HepG2 (cell line): Measurements from ENCODE around the gene NNMT. TPM values are rescaled to one million over a fixed set of nuclear protein-coding genes. Genes with fewer than 3 reads are reported as not detected.

ENCODE experiments used
- ATAC-seq: fragments of 200-7000 bp; cut with Tn5 transposase; 3 replicates; pipeline ENCODE4 v1.9.1; 2020; ENCODE audit warnings: mild to moderate bottlenecking, moderate library complexity
- BruUV-seq: library from RNA; stranded (reverse); fragments of 400-500 nt; replicated peaks from 2 replicates; lab custom pipeline; 2021; lab: Mats Ljungman, UMichigan
- CTCF ChIA-PET: fragments of 300-600 bp; formaldehyde crosslinking; extraction: SDS; loops from one replicate; lab custom pipeline; 2021; ENCODE audit warnings: low total read pairs, inconsistent platforms, low intra/inter-chr PET ratio; lab: Yijun Ruan, JAX
- POLR2A ChIA-PET: fragments of 350-600 bp; sonication (Branson Sonifier 250); formaldehyde crosslinking; loops from one replicate; lab custom pipeline; 2020; ENCODE audit warnings: antibody characterized with exemption, inconsistent platforms; lab: Yijun Ruan, JAX
- DNase-seq: peaks from one replicate; pipeline ENCODE4 v3.0.0-alpha.2; 2015; ENCODE audit warnings: low spot score
- FAIRE-seq: peaks from 3 replicates; lab custom pipeline; 2011; peaks lifted over from hg19 to GRCh38; lab: Jason Lieb, UNC
- H2AFZ ChIP-seq: one replicate; pipeline ENCODE4 v1.6.1; 2011; ENCODE audit warnings: low read length, inconsistent platforms
- H3K27ac ChIP-seq: fragments of 300-600 bp; 3 replicates; pipeline ENCODE4 v1.8.0; 2011; ENCODE audit warnings: mixed run types, mild to moderate bottlenecking, mixed read lengths, low read length, inconsistent platforms; ENCODE audit not compliant: insufficient read depth; ENCODE audit errors: extremely low read length
- H3K27me3 ChIP-seq, 2 experiments: fragments of 200-600 bp in 1 of 2; 2 replicates in 1 of 2; 3 replicates in 1 of 2; pipeline versions ENCODE4 v1.6.0 to v1.8.0; 2011; ENCODE audit warnings: low read length in 2 of 2, mild to moderate bottlenecking in 2 of 2, moderate library complexity in 2 of 2, inconsistent platforms in 1 of 2; ENCODE audit not compliant: insufficient read depth in 2 of 2, control insufficient read depth in 1 of 2
- H3K36me3 ChIP-seq, 2 experiments: fragments of 200-600 bp in 1 of 2; replicated peaks in 1 of 2; 2 replicates in 1 of 2; 3 replicates in 1 of 2; pipeline versions ENCODE4 v1.5.1 to v1.8.0; 2011; ENCODE audit warnings: low read length in 2 of 2, inconsistent platforms in 1 of 2; ENCODE audit not compliant: insufficient read depth in 2 of 2, control insufficient read depth in 1 of 2
- H3K4me1 ChIP-seq: 2 replicates; pipeline ENCODE4 v1.5.1; 2012; ENCODE audit warnings: low read length, inconsistent platforms; ENCODE audit not compliant: insufficient read depth
- H3K4me2 ChIP-seq: 2 replicates; pipeline ENCODE4 v1.6.0; 2011; ENCODE audit warnings: low read depth, low read length, inconsistent platforms
- H3K4me3 ChIP-seq, 3 experiments: fragments of 200-600 bp in 1 of 3; sonication (generic), shearing (Covaris generic) in 1 of 3; replicated peaks in 1 of 3; 2 replicates each; pipeline ENCODE4 v1.5.1; 2011 to 2016; ENCODE audit warnings: low read length in 3 of 3, inconsistent platforms in 2 of 3, low read depth in 2 of 3, mild to moderate bottlenecking in 2 of 3, control low read depth in 1 of 3, mixed read lengths in 1 of 3; ENCODE audit not compliant: insufficient read depth in 1 of 3
- H3K79me2 ChIP-seq: one replicate; pipeline ENCODE4 v1.6.1; 2011; ENCODE audit warnings: low read length, inconsistent platforms; ENCODE audit not compliant: insufficient read depth
- H3K9ac ChIP-seq: 2 replicates; pipeline ENCODE4 v1.6.0; 2011; ENCODE audit warnings: mild to moderate bottlenecking, low read depth, low read length, inconsistent platforms; ENCODE audit not compliant: insufficient read depth
- H3K9me3 ChIP-seq: 2 replicates; pipeline ENCODE4 v1.5.1; 2012; ENCODE audit warnings: mild to moderate bottlenecking, low read length
- H4K20me1 ChIP-seq: 2 replicates; pipeline ENCODE4 v1.6.0; 2011; ENCODE audit warnings: inconsistent platforms, mild to moderate bottlenecking, low read length, moderate library complexity; ENCODE audit not compliant: insufficient read depth
- PHF20 ChIP-seq: sonication (generic); formaldehyde crosslinking; IDR thresholded peaks from 2 replicates; pipeline ENCODE4 v1.5.0; 2020; ENCODE audit warnings: mild to moderate bottlenecking, missing genetic modification reagents
- POGZ ChIP-seq: sonication (generic); formaldehyde crosslinking; IDR thresholded peaks from 2 replicates; pipeline ENCODE4 v1.4.0; 2020; ENCODE audit warnings: mild to moderate bottlenecking, missing genetic modification reagents
- SKI ChIP-seq: fragments of 450-650 bp; IDR thresholded peaks from one replicate; pipeline ENCODE4 v1.6.1; 2018; ENCODE audit warnings: mild to moderate bottlenecking; ENCODE audit not compliant: partially characterized antibody
- SYNCRIP ChIP-seq: fragments of 200-400 bp; formaldehyde crosslinking; IDR thresholded peaks from 2 replicates; pipeline ENCODE4 v1.6.1; 2018; ENCODE audit warnings: mild to moderate bottlenecking, low read depth, low read length; ENCODE audit not compliant: insufficient read depth
- ZBTB8A ChIP-seq: sonication (generic); formaldehyde crosslinking; IDR thresholded peaks from 2 replicates; pipeline ENCODE4 v1.4.0; 2020; ENCODE audit warnings: mild to moderate bottlenecking, low read depth, missing genetic modification reagents, borderline replicate concordance
- ZFP62 ChIP-seq: sonication (generic); formaldehyde crosslinking; IDR thresholded peaks from 2 replicates; pipeline ENCODE4 v1.4.0; 2020; ENCODE audit warnings: missing genetic modification reagents
- WGBS: methylation state at CpG from one replicate; pipeline ENCODE4 v1.1.6; 2017; ENCODE audit warnings: low lambda C conversion rate; 5-methylcytosine and 5-hydroxymethylcytosine counted together
- in situ Hi-C: cut with HindIII; loops from 2 replicates; pipeline ENCODE4 v1.10.0; 2017; ENCODE audit warnings: low pct_unique_long_range_greater_than_20kb; ENCODE audit not compliant: extremely low pct_ligation_motif_present
- intact Hi-C: fragments of 100-400 bp; cut with micrococcal nuclease; formaldehyde crosslinking; loops from one replicate; pipeline ENCODE4 v1.10.0; 2022; ENCODE audit not compliant: unreplicated experiment
- polyA plus RNA-seq, 8 experiments: library from polyadenylated mRNA; depleted of rRNA in 3 of 8; stranded (reverse) in 7 of 8; unstranded in 1 of 8; fragments of >200 nt; fragmentation: Illumina TruSeq in 4 of 8; extraction: Trizol in 4 of 8; gene quantifications; 2 replicates each; pipeline versions ENCODE4 v1.2.1 to v1.2.3, GENCODE V29; 2011 to 2016; ENCODE audit warnings: low read depth in 4 of 8, missing spikeins in 1 of 8, mixed read lengths in 1 of 8; ENCODE audit not compliant: insufficient read depth in 1 of 8
- total RNA-seq, 5 experiments: library from RNA; depleted of rRNA; stranded (reverse); fragments of >200 nt; fragmentation: Illumina TruSeq; extraction: Trizol; gene quantifications; 2 replicates each; pipeline ENCODE4 v1.2.3, GENCODE V29; 2016; ENCODE audit warnings: low read depth in 1 of 5
- TF ChIP-seq, protein P1 (sequence below): sonication (generic); formaldehyde crosslinking; IDR thresholded peaks from 2 replicates; pipeline ENCODE4 v1.9.0; 2022; ENCODE audit warnings: low read depth, missing genetic modification reagents

Gene NNMT
- total and polyA plus RNA-seq, 2 of the 13 experiments (the other 11 are each of a cell fraction or from before 2014, with no cell fraction given): 0.13 TPM; not detected in 1

DNA sequence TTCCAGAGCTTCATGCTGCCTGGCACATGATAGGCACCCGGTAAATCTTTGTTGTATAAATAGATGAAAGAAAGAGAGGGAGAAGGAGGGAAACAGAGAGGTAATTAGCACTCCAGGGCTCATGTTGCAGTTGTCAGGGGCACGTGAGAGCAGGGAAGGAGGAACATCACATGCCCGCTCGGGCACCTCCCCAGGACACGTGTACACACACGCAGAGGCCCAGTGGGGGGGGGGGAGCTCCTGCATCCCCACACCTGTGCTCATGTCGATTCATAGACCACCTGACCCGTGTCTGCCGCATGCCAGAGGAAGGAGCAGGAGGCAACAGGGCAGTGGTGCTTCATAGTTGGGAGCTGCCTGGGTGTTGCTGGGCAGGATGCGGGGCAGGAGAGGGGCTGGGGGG, 37.1 kb upstream of the NNMT start:
- Histone ChIP-seq H2AFZ (no peak overlapping the region), H3K4me3 (no peak overlapping the region), H3K4me2 (no peak overlapping the region), H4K20me1 (no peaks in the 10 kb centered on the region), H3K4me1 (peaks cover 16% of the 10 kb centered on the region), H3K9me3 (no peaks in the 10 kb centered on the region), H3K27ac (no peak overlapping the region), H3K27me3 (peaks cover 4 to 27% of the 10 kb centered on the region in 2 experiments; a peak in 3 of 5 replicates), H3K9ac (no peak overlapping the region), H3K36me3 (no peaks in the 10 kb centered on the region), H3K79me2 (no peaks in the 10 kb centered on the region)
- TF ChIP-seq ZFP62 (CRISPR knock-in tag): no peak
- no peak for TF ChIP-seq PHF20 (CRISPR knock-in tag)
- TF ChIP-seq ZBTB8A: no peak
- no peak for TF ChIP-seq SYNCRIP
- no peak for TF ChIP-seq SKI
- TF ChIP-seq, protein P1, sequence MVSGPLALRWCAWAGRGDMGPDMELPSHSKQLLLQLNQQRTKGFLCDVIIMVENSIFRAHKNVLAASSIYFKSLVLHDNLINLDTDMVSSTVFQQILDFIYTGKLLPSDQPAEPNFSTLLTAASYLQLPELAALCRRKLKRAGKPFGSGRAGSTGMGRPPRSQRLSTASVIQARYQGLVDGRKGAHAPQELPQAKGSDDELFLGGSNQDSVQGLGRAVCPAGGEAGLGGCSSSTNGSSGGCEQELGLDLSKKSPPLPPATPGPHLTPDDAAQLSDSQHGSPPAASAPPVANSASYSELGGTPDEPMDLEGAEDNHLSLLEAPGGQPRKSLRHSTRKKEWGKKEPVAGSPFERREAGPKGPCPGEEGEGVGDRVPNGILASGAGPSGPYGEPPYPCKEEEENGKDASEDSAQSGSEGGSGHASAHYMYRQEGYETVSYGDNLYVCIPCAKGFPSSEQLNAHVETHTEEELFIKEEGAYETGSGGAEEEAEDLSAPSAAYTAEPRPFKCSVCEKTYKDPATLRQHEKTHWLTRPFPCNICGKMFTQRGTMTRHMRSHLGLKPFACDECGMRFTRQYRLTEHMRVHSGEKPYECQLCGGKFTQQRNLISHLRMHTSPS (CRISPR knock-in tag): no peak
- TF ChIP-seq POGZ (CRISPR knock-in tag): no peak
- DNase-seq (no peak), FAIRE-seq (no peak), ATAC-seq (no peak)
- no TSS peak for BruUV-seq
- intact Hi-C loops (no loop called here), in situ Hi-C loops (loop anchor here (25.0 kb wide), 1 partner anchor 447 kb away; no protein-coding TSS in a partner anchor)
- WGBS: 27% methylated on average over 6 of the region's 10 CpGs
- POLR2A ChIA-PET: no interaction called here
- CTCF ChIA-PET: no interaction called here
